Natural killer cell (primary cell): ENCODE data around the gene NELFCD. TPM values are rescaled to one million over a fixed set of nuclear protein-coding genes. Genes with fewer than 3 reads are reported as not detected.
"Not testable (repeated sequence)": the region's sequence is repeated elsewhere in the genome, so short reads cannot be mapped to it uniquely, and the experiment has no call there.

Experiments used
- ATAC-seq, 3 donors: fragments of 150-1000 bp in 2 of 3; fragments of 200-7000 bp in 1 of 3; cut with Tn5 transposase; 1 replicate in 1 of 3; 2 replicates in 2 of 3; pipeline ENCODE4 v1.10.0; 2021; ENCODE audit warnings: mild to moderate bottlenecking in 2 of 3, moderate library complexity in 2 of 3
- DNase-seq, 2 donors: peaks; one replicate each; pipeline versions ENCODE4 v3.0.0 to v3.0.0-alpha.2; 2013 to 2021; ENCODE audit warnings: mixed read lengths in 1 of 2
- H3K27ac ChIP-seq: one replicate; pipeline ENCODE4 v1.5.1; 2013; ENCODE audit warnings: mild to moderate bottlenecking, low read length
- H3K27me3 ChIP-seq: one replicate; pipeline ENCODE4 v1.6.1; 2013; ENCODE audit warnings: low read length; ENCODE audit not compliant: control insufficient read depth, insufficient read depth
- H3K36me3 ChIP-seq: one replicate; pipeline ENCODE4 v1.6.1; 2013; ENCODE audit warnings: low read length; ENCODE audit not compliant: control insufficient read depth, insufficient read depth
- H3K4me1 ChIP-seq: one replicate; pipeline ENCODE4 v1.6.1; 2013; ENCODE audit warnings: low read length; ENCODE audit not compliant: control insufficient read depth, insufficient read depth
- H3K4me3 ChIP-seq: one replicate; pipeline ENCODE4 v1.5.1; 2013; ENCODE audit warnings: low read length
- H3K9me3 ChIP-seq: one replicate; pipeline ENCODE4 v1.6.1; 2013; ENCODE audit warnings: low read length; ENCODE audit not compliant: control insufficient read depth, insufficient read depth
- H3K27ac Mint-ChIP-seq, 2 donors: one replicate each; pipeline ENCODE4 v1.8.0; 2022; ENCODE audit warnings: mild to moderate bottlenecking in 2 of 2, mixed read lengths in 2 of 2, moderate library complexity in 1 of 2
- H3K27me3 Mint-ChIP-seq, 2 donors: one replicate each; pipeline ENCODE4 v1.8.0; 2022; ENCODE audit warnings: low read depth in 2 of 2, mixed read lengths in 2 of 2
- H3K36me3 Mint-ChIP-seq: one replicate; pipeline ENCODE4 v1.8.0; 2022; ENCODE audit warnings: mixed read lengths
- H3K4me1 Mint-ChIP-seq, 2 donors: one replicate each; pipeline ENCODE4 v1.8.0; 2022; ENCODE audit warnings: mixed read lengths in 2 of 2
- H3K4me3 Mint-ChIP-seq: one replicate; pipeline ENCODE4 v1.8.0; 2022; ENCODE audit warnings: mild to moderate bottlenecking, moderate library complexity, mixed read lengths
- H3K9me3 Mint-ChIP-seq, 2 donors: one replicate each; pipeline ENCODE4 v1.8.0; 2022; ENCODE audit warnings: mixed read lengths in 2 of 2
- WGBS: methylation state at CpG from one replicate; pipeline ENCODE4 v1.1.7; 2013; ENCODE audit warnings: missing lambda C conversion rate; ENCODE audit not compliant: insufficient coverage; 5-methylcytosine and 5-hydroxymethylcytosine counted together
- intact Hi-C: fragments of 100-400 bp; cut with micrococcal nuclease; formaldehyde crosslinking; loops from one replicate; pipeline ENCODE4 v1.14.2; 2022
- total RNA-seq, 4 donors: library from RNA; stranded (reverse); fragments of 120-200 nt in 1 of 4; gene quantifications; one replicate each; pipeline versions ENCODE4 v1.2.3 to v1.2.4, GENCODE V29; 2013 to 2022
- TF ChIP-seq, protein P1 (sequence below): fragments of 200-600 bp; IDR thresholded peaks from one replicate; pipeline ENCODE4 v1.8.0; 2022; ENCODE audit warnings: antibody characterized with exemption

NELFCD gene
- total RNA-seq, 3 donors from 2014 or later (not counting 1 experiment from before 2014, with no cell fraction given): 75.7 to 105 (median 92.6) TPM

DNA sequence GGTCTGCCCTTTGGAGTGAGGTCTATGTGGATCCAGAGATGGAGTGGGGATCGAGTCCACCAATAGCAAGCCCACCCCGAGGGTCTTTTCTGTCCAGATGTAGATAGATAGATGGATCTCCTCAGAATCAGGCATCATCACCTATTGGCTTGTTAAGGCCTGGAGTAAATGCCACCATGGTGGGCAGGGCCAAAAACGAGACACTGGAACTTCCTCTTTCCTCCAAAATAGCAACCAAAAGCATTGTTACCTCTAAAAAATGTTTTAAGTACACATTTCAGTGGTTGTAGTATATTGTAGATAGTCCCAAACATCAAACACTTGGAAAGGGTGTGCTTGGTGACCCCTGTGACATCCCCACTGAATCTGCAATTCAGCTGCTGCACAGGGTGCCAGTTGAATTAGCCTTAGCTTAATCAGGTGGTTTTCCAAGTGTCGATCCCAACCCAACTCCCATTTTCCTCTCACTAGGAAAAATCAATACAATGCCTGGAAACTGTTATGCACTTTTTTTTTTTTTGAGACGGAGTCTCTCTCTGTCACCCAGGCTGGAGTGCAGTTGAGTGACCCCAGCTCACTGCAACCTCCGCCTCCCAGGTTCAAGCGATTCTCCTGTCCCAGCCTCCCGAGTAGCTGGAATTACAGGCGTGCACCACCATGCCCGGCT lies 35.0 kb upstream of the NELFCD start:
- no peak overlapping the region for H3K27ac Mint-ChIP-seq
- no peak for DNase-seq
- H3K27ac ChIP-seq: no peak overlapping the region

DNA sequence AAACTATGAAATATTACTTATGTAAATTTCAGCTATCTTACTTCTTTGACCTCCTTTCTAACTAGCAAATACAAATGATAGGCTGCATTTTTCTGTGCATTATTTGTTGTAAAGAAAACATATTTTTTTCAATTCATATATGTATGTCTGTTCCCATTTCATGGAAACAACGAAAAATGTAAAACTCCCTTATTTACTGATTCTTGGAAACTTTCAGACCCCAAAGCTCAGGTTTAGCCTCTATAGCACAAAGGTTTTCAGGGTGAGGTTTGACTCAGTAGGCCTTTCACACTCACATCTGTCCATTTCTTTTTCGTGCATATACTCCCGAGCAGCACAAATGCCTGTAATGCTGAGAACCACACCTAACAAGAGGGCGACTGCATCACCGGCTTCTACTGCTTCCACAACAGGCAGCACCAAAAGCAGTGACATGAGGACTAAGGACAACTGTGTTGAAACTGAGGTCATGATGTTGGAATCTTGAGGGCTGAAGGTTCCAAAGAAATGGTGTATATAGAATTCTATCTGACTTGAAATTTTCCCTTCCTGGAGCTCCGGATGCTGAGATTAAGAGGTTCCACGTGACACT lies 33.2 kb upstream of the NELFCD start:
- DNase-seq, H3K9me3 Mint-ChIP-seq, H3K36me3 Mint-ChIP-seq, H3K4me3 Mint-ChIP-seq, ATAC-seq, H3K4me3 ChIP-seq, H3K4me1 Mint-ChIP-seq, H3K27ac Mint-ChIP-seq, H3K27me3 ChIP-seq, H3K36me3 ChIP-seq, H3K9me3 ChIP-seq, H3K27ac ChIP-seq, intact Hi-C loops, H3K4me1 ChIP-seq: not testable (repeated sequence)
- peaks cover 8 to 18% of the 10 kb centered on the region in 2 donors for H3K27me3 Mint-ChIP-seq
- 94% methylated on average over 7 of the region's 7 CpGs for WGBS

More for the DNA sequence above, 35.0 kb upstream of the NELFCD start:
- no peak overlapping the region for H3K4me3 ChIP-seq
- ATAC-seq: no peak
- 88% methylated on average over 9 of the region's 10 CpGs for WGBS
- H3K9me3 ChIP-seq: no peaks in the 10 kb centered on the region
- TF ChIP-seq, protein P1, sequence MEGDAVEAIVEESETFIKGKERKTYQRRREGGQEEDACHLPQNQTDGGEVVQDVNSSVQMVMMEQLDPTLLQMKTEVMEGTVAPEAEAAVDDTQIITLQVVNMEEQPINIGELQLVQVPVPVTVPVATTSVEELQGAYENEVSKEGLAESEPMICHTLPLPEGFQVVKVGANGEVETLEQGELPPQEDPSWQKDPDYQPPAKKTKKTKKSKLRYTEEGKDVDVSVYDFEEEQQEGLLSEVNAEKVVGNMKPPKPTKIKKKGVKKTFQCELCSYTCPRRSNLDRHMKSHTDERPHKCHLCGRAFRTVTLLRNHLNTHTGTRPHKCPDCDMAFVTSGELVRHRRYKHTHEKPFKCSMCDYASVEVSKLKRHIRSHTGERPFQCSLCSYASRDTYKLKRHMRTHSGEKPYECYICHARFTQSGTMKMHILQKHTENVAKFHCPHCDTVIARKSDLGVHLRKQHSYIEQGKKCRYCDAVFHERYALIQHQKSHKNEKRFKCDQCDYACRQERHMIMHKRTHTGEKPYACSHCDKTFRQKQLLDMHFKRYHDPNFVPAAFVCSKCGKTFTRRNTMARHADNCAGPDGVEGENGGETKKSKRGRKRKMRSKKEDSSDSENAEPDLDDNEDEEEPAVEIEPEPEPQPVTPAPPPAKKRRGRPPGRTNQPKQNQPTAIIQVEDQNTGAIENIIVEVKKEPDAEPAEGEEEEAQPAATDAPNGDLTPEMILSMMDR: no peak
- Mint-ChIP-seq H3K27me3 (peaks cover 5 to 18% of the 10 kb centered on the region in 2 donors), H3K4me1 (no peaks in the 10 kb centered on the region), H3K9me3 (no peaks in the 10 kb centered on the region), H3K4me3 (no peak overlapping the region), H3K36me3 (no peaks in the 10 kb centered on the region)
- intact Hi-C loops: no loop called here
- no peaks in the 10 kb centered on the region for H3K27me3 ChIP-seq
- H3K36me3 ChIP-seq: no peaks in the 10 kb centered on the region
- no peaks in the 10 kb centered on the region for H3K4me1 ChIP-seq

DNA sequence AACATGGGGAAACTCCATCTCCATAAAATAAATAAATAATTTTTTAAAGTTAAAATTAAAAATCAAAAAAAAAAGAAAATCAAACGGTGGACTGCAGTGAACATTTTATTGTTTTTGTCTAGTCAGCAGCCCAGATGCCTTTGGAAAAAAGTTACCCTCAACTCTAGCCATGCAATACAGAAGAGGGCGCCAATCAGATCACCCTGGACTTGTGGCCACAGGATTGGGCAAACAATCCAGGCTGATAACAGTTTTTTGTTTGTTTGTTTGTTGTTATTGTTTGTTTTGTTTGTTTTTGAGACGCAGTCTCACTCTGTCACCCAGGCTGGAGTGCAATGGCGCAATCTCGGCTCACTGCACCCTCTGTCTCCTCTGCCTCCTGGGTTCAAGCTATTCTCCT lies 30.5 kb upstream of the NELFCD start:
- TF ChIP-seq, protein P1: no peak
- Mint-ChIP-seq H3K9me3 (no peaks in the 10 kb centered on the region), H3K4me3 (no peak overlapping the region), H3K27me3 (peaks cover 5 to 18% of the 10 kb centered on the region in 2 donors), H3K36me3 (no peaks in the 10 kb centered on the region), H3K4me1 (no peaks in the 10 kb centered on the region), H3K27ac (no peak overlapping the region)
- 89% methylated on average over 5 of the region's 5 CpGs for WGBS
- ATAC-seq: no peak
- intact Hi-C loops: loop anchor here (10.0 kb wide), 1 partner anchor 274 kb away; no protein-coding TSS in a partner anchor
- Histone ChIP-seq H3K4me3 (no peak overlapping the region), H3K9me3 (no peaks in the 10 kb centered on the region), H3K4me1 (no peaks in the 10 kb centered on the region), H3K36me3 (no peaks in the 10 kb centered on the region), H3K27ac (no peak overlapping the region), H3K27me3 (no peaks in the 10 kb centered on the region)
- no peak for DNase-seq

DNA sequence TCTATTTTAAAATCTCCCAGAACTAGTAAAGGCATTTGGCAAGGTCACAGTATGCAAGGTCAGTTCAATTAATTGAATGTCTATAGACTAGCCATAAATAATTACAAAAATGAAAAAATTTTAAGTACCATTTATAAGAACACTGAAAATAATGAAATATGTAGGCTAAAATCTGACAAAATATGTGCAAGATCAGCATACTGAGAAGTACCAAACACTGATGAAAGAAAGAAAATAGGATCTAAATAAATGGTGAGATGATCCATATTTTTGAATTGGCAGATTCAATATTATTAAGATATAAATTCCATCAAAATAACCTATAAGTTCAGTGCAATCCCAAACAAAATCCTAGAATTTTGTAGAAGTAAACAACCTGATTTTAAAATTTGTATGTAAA lies 28.0 kb upstream of the NELFCD start:
- Mint-ChIP-seq H3K27ac (no peak overlapping the region), H3K4me3 (no peak overlapping the region), H3K4me1 (no peaks in the 10 kb centered on the region), H3K9me3 (no peaks in the 10 kb centered on the region), H3K27me3 (peaks cover 5 to 14% of the 10 kb centered on the region in 2 donors), H3K36me3 (no peaks in the 10 kb centered on the region)
- no peaks in the 10 kb centered on the region for H3K27me3 ChIP-seq
- H3K36me3 ChIP-seq: no peaks in the 10 kb centered on the region
- no peaks in the 10 kb centered on the region for H3K9me3 ChIP-seq
- no peak for DNase-seq
- no peak overlapping the region for H3K4me3 ChIP-seq
- TF ChIP-seq, protein P1: no peak
- no peak for ATAC-seq
- no peaks in the 10 kb centered on the region for H3K4me1 ChIP-seq
- no peak overlapping the region for H3K27ac ChIP-seq
- intact Hi-C loops: loop anchor here (10.0 kb wide), 1 partner anchor 272 kb away; no protein-coding TSS in a partner anchor
